Heart left ventricle (tissue), 13 donors: ENCODE results near the gene KIF20B.

Experiments used
- POLR2A ChIP-seq, 2 donors: fragments of 450-650 bp; IDR thresholded peaks; one replicate each; pipeline ENCODE4 v1.6.1; 2017; ENCODE audit warnings: antibody characterized with exemption in 2 of 2, mild to moderate bottlenecking in 2 of 2, moderate library complexity in 2 of 2
- TF ChIP-seq, protein P1 (sequence below), 12 donors: fragments of 200-600 bp; sonication (generic) in 4 of 12; IDR thresholded peaks; one replicate each; pipeline versions ENCODE4 v1.5.0 to v1.8.0; 2018 to 2022; ENCODE audit warnings: antibody characterized with exemption in 12 of 12, mild to moderate bottlenecking in 5 of 12
- donor health status: ischemic (EF 13 %, LVEDD 7.1; RV severe dilation, severe dysfunction).
- donor health status: DM: no; HTN: yes; CAD: no.
- donor health status: DM: no; HTN: no; CAD: no.
- donor health status: ischemic (EF 25% LVEDD 6.9; RV normal size, moderate dysfunction).
- donor health status: ischemic (EF 25% LVEDD 5.7; RV mildly dilated, moderate dysfunction).
- donor health status: ischemic (EF 35%, LVEDD 5.7; RV mildly dilated, moderate dysfunction).
- donor health status: nonischemic (EF 11% LVEDD 7.7; RV severe dilation, severe dysfunction).
- donor health status: DM: yes; HTN: yes; CAD: no.
- donor health status: PGD.
- donor health status: ischemic (EF 29% LVEDD 5.4; RV normal size, mild dysfunction).
- donor health status: nonischemic (EF 23%, LVEDD 6.1; RV moderate dilation, normal function).

DNA sequence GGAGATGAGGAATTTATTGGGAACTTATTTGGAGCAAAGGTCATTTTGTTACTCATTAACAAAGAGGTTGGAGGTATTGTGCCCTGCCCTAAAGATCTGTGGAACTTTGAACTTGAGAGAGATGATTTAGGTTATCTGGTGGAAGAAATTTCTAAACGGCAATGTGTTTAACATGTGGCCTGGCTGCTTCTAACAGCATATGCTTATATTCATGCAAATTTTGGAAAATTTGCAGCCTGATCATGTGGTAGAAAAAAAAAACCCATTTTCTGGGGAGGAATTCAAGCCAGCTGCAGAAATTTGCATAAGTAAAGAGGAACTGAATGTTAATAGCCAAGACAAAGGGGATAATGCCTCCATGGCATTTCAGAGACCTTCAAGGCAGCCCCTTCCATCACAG is 45.7 kb upstream of the KIF20B start:
- TF ChIP-seq POLR2A (IDR thresholded peaks at IDR 0.05), result no peak
- TF ChIP-seq, protein P1, sequence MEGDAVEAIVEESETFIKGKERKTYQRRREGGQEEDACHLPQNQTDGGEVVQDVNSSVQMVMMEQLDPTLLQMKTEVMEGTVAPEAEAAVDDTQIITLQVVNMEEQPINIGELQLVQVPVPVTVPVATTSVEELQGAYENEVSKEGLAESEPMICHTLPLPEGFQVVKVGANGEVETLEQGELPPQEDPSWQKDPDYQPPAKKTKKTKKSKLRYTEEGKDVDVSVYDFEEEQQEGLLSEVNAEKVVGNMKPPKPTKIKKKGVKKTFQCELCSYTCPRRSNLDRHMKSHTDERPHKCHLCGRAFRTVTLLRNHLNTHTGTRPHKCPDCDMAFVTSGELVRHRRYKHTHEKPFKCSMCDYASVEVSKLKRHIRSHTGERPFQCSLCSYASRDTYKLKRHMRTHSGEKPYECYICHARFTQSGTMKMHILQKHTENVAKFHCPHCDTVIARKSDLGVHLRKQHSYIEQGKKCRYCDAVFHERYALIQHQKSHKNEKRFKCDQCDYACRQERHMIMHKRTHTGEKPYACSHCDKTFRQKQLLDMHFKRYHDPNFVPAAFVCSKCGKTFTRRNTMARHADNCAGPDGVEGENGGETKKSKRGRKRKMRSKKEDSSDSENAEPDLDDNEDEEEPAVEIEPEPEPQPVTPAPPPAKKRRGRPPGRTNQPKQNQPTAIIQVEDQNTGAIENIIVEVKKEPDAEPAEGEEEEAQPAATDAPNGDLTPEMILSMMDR (IDR thresholded peaks at IDR 0.05), result no peak
